PC-9 (cell line): ENCODE results near the gene ARFRP1.

Experiments
- CTCF ChIP-seq: fragments of 200-600 bp; sonication (generic); conservative IDR thresholded peaks from 2 replicates; pipeline ENCODE4 v1.6.1; 2017; ENCODE audit warnings: mixed run types, antibody characterized with exemption, mild to moderate bottlenecking, moderate library complexity
- EZH2 ChIP-seq: fragments of 200-600 bp; sonication (generic); IDR thresholded peaks from 2 replicates; pipeline ENCODE4 v1.8.0; 2017; ENCODE audit warnings: antibody characterized with exemption, low read depth

GRCh38 chr20:63731410-63731809, 23.6 kb upstream of the ARFRP1 start:
- no peak for TF ChIP-seq CTCF
- no peak for TF ChIP-seq EZH2
